OCI-LY3 (cell line): Measurements from ENCODE around the gene DSE.

ENCODE experiments used
- H2AFZ ChIP-seq: fragments of 200-600, 300-600 bp; shearing (Covaris generic); 2 replicates; pipeline ENCODE4 v1.6.0; 2014; ENCODE audit warnings: antibody characterized with exemption, low read depth, low read length
- H3K27ac ChIP-seq: fragments of 200-600, 300-600 bp; sonication (generic); 2 replicates; pipeline ENCODE4 v1.5.1; 2014; ENCODE audit warnings: mild to moderate bottlenecking, low read length, moderate library complexity, mixed read lengths
- H3K27me3 ChIP-seq: fragments of 200-600, 300-600 bp; sonication (generic); 2 replicates; pipeline ENCODE4 v1.6.1; 2014; ENCODE audit warnings: low read depth, low read length, mixed read lengths
- H3K36me3 ChIP-seq: fragments of 200-600, 300-600 bp; sonication (generic); replicated peaks from 2 replicates; pipeline ENCODE3; 2014; ENCODE audit warnings: low read depth, low read length, mixed read lengths
- H3K4me1 ChIP-seq: fragments of 300-600, 200-600 bp; sonication (generic); 2 replicates; pipeline ENCODE4 v1.6.1; 2014; ENCODE audit warnings: low read length, mixed read lengths
- H3K4me2 ChIP-seq: fragments of 200-600, 300-600 bp; sonication (generic); 2 replicates; pipeline ENCODE4 v1.6.1; 2014; ENCODE audit warnings: low read length, mixed read lengths
- H3K4me3 ChIP-seq: fragments of 300-600, 200-600 bp; sonication (generic); 2 replicates; pipeline ENCODE4 v1.5.1; 2014; ENCODE audit warnings: antibody characterized with exemption, mild to moderate bottlenecking, low read length, moderate library complexity
- H3K79me2 ChIP-seq: fragments of 300-600, 200-600 bp; shearing (Covaris generic); 2 replicates; pipeline ENCODE4 v1.6.1; 2014; ENCODE audit warnings: mild to moderate bottlenecking, low read length, mixed read lengths
- H3K9ac ChIP-seq: fragments of 300-600, 200-600 bp; shearing (Covaris generic); 2 replicates; pipeline ENCODE4 v1.6.0; 2014; ENCODE audit warnings: mild to moderate bottlenecking, low read length, moderate library complexity
- H3K9me3 ChIP-seq: fragments of 200-600, 300-600 bp; shearing (Covaris generic); 2 replicates; pipeline ENCODE4 v1.6.1; 2014; ENCODE audit warnings: low read length, mixed read lengths; ENCODE audit not compliant: insufficient read depth
- H4K20me1 ChIP-seq: fragments of 200-600, 300-600 bp; sonication (generic); 2 replicates; pipeline ENCODE4 v1.6.1; 2016; ENCODE audit warnings: low read length, mixed read lengths; ENCODE audit not compliant: insufficient read depth
- CTCF ChIP-seq: fragments of 200-600, 300-600 bp; sonication (generic); IDR thresholded peaks from 2 replicates; pipeline ENCODE4 v1.5.1; 2014; ENCODE audit warnings: antibody characterized with exemption, low read length, low read depth
- EZH2phosphoT487 ChIP-seq: fragments of 200-600 bp; shearing (Covaris generic); IDR thresholded peaks from 2 replicates; pipeline ENCODE4 v1.6.1; 2018; ENCODE audit warnings: antibody characterized with exemption, mixed run types, low read depth

The DSE gene

GRCh38 chr6:116406678-116407345 is 36.1 kb downstream of the DSE start:
- no peak for TF ChIP-seq CTCF
- TF ChIP-seq EZH2phosphoT487, result no peak
- peak overlapping the region; percentile 100 for H3K27ac ChIP-seq
- peak overlapping the region; percentile 53 for H3K4me3 ChIP-seq
- H3K9ac ChIP-seq, result peak overlapping the region; percentile 82
- peaks cover 90% of the 10 kb centered on the region for H3K79me2 ChIP-seq
- peak overlapping the region; percentile 91 for H3K4me2 ChIP-seq
- peaks cover 93% of the 10 kb centered on the region for H3K4me1 ChIP-seq
- peaks cover 5% of the 10 kb centered on the region for H4K20me1 ChIP-seq
- H3K9me3 ChIP-seq, result no peaks in the 10 kb centered on the region
- peaks cover 27% of the 10 kb centered on the region for H3K36me3 ChIP-seq
- no peaks in the 10 kb centered on the region for H3K27me3 ChIP-seq
- H2AFZ ChIP-seq, result no peak overlapping the region

GRCh38 chr6:116408491-116408890 is 37.7 kb downstream of the DSE start:
- Histone ChIP-seq H3K4me3 (peak overlapping the region; percentile 68), H3K79me2 (peaks cover 91% of the 10 kb centered on the region), H3K36me3 (peaks cover 30% of the 10 kb centered on the region), H3K9ac (peak overlapping the region; percentile 53; the same call in 1 of the 2 replicates), H2AFZ (no peak overlapping the region), H4K20me1 (peaks cover 5% of the 10 kb centered on the region), H3K27me3 (no peaks in the 10 kb centered on the region), H3K27ac (peak overlapping the region; percentile 100), H3K9me3 (no peaks in the 10 kb centered on the region), H3K4me1 (peaks cover 83% of the 10 kb centered on the region), H3K4me2 (peak overlapping the region; percentile 94)
- TF ChIP-seq EZH2phosphoT487 (no peak), CTCF (no peak)

GRCh38 chr6:116409756-116410155 is 39.0 kb downstream of the DSE start:
- Histone ChIP-seq H3K27ac (peak overlapping the region; percentile 100), H3K79me2 (peaks cover 91% of the 10 kb centered on the region), H3K27me3 (no peaks in the 10 kb centered on the region), H2AFZ (no peak overlapping the region), H4K20me1 (peaks cover 10% of the 10 kb centered on the region), H3K9ac (peak overlapping the region; percentile 55), H3K9me3 (no peaks in the 10 kb centered on the region), H3K4me3 (peak overlapping the region; percentile 48), H3K36me3 (peaks cover 30% of the 10 kb centered on the region), H3K4me1 (peaks cover 71% of the 10 kb centered on the region), H3K4me2 (peak overlapping the region; percentile 94)
- TF ChIP-seq CTCF (no peak), EZH2phosphoT487 (no peak)

- no peaks in the 10 kb centered on the region for H3K27me3 ChIP-seq
- peaks cover 98% of the 10 kb centered on the region for H3K79me2 ChIP-seq
- H3K4me2 ChIP-seq, result peak overlapping the region; percentile 28; the same call in 1 of the 2 replicates
- no peak overlapping the region for H3K9ac ChIP-seq
- H3K27ac ChIP-seq, result peak overlapping the region; percentile 25; the same call in 1 of the 2 replicates
- peaks cover 35% of the 10 kb centered on the region for H3K36me3 ChIP-seq
- TF ChIP-seq EZH2phosphoT487 (no peak), CTCF (no peak)
- no peak overlapping the region for H2AFZ ChIP-seq
- peaks cover 21% of the 10 kb centered on the region for H4K20me1 ChIP-seq
- no peak overlapping the region for H3K4me3 ChIP-seq
- peaks cover 59% of the 10 kb centered on the region for H3K4me1 ChIP-seq
- no peaks in the 10 kb centered on the region for H3K9me3 ChIP-seq
Measured at GRCh38 chr6:116411284-116411623, 40.5 kb downstream of the DSE start.
